Fibroblast of mammary gland (primary cell): Measurements from ENCODE around the gene CNOT8.

ENCODE experiments used
- DNase-seq: peaks from one replicate; pipeline ENCODE4 v3.0.0-alpha.2; 2010; ENCODE audit warnings: low read depth
- H3K4me3 ChIP-seq: 2 replicates; pipeline ENCODE4 v1.5.1; 2011; ENCODE audit warnings: low read depth, mild to moderate bottlenecking, low read length, moderate library complexity; ENCODE audit not compliant: control insufficient read depth
- TF ChIP-seq, protein P1 (sequence below): conservative IDR thresholded peaks from 2 replicates; pipeline ENCODE4 v1.5.1; 2011; ENCODE audit warnings: low read depth, low read length, inconsistent platforms; ENCODE audit not compliant: control insufficient read depth, insufficient read depth

CNOT8 gene

GRCh38 chr5:154865466-154866184 lies 7.2 kb downstream of the CNOT8 start:
- TF ChIP-seq, protein P1, sequence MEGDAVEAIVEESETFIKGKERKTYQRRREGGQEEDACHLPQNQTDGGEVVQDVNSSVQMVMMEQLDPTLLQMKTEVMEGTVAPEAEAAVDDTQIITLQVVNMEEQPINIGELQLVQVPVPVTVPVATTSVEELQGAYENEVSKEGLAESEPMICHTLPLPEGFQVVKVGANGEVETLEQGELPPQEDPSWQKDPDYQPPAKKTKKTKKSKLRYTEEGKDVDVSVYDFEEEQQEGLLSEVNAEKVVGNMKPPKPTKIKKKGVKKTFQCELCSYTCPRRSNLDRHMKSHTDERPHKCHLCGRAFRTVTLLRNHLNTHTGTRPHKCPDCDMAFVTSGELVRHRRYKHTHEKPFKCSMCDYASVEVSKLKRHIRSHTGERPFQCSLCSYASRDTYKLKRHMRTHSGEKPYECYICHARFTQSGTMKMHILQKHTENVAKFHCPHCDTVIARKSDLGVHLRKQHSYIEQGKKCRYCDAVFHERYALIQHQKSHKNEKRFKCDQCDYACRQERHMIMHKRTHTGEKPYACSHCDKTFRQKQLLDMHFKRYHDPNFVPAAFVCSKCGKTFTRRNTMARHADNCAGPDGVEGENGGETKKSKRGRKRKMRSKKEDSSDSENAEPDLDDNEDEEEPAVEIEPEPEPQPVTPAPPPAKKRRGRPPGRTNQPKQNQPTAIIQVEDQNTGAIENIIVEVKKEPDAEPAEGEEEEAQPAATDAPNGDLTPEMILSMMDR = no peak
- no peak overlapping the region for H3K4me3 ChIP-seq
- DNase-seq = no peak

DNA sequence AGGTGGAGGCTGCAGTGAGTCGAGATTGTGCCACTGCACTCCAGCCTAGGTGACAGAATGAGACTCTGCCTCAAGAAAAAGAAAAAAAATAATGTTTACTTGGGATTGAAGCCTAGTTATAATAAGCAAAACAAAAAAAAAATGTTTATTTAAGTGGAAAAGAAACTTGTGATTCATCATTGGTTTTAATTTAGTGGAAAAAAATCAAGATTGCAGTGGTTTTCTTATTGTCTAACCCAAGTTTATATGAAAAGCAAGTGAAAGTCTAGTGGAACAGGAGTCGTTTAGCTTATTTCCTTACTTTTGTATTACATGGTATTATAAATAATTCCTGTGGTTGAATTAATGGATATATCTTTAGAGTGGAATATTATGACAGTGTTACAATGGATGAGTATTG lies 8.4 kb downstream of the CNOT8 start:
- TF ChIP-seq, protein P1 = no peak
- H3K4me3 ChIP-seq = no peak overlapping the region
- no peak for DNase-seq

GRCh38 chr5:154868702-154869101 lies 10.3 kb downstream of the CNOT8 start:
- DNase-seq = peak; percentile 25
- H3K4me3 ChIP-seq = no peak overlapping the region
- TF ChIP-seq, protein P1 = peak; percentile 18

DNA sequence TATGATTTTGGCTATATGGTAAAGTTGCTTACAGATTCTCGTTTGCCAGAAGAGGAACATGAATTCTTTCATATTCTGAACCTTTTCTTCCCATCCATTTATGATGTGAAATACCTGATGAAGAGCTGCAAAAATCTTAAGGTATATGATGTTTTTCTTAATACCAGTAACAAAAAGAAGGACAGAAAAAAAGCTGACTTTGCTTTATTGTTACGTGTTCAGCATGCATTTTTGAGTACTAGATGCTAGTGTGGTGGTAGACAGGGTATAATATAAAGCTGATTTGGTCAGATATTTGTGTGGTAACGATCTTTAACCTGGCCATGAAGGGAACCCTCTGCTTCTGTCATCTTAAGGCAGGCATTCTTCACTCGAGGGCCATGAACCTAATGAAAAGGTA lies 13.3 kb downstream of the CNOT8 start:
- TF ChIP-seq, protein P1 = no peak
- no peak overlapping the region for H3K4me3 ChIP-seq
- no peak for DNase-seq

DNA sequence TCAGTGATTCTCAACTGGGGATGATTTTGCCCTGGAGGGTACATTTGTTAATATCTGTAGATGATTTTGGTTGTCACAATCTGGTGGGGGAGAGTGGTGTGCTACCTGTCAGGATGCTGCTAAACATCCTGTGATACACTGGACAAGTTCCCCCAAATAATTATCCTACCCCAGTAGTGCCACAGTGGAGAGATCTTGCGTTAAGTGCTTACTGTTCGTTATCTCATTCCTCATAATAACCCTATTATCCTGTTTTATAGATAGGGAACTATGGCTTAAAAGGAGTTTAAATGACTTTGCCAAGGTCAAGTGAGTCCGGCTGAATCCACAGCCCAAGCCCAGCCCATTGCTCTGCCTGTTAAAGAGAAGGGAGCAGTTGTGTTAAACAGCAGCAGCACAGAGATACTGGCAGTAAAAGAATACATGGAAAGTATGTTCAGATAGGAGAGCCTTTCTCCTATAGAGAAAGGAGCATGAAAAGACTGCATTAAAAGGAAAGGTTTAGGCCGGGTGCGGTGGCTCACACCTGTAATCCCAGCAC lies 15.4 kb downstream of the CNOT8 start:
- no peak for DNase-seq
- H3K4me3 ChIP-seq = no peak overlapping the region
- TF ChIP-seq, protein P1 = no peak

DNA sequence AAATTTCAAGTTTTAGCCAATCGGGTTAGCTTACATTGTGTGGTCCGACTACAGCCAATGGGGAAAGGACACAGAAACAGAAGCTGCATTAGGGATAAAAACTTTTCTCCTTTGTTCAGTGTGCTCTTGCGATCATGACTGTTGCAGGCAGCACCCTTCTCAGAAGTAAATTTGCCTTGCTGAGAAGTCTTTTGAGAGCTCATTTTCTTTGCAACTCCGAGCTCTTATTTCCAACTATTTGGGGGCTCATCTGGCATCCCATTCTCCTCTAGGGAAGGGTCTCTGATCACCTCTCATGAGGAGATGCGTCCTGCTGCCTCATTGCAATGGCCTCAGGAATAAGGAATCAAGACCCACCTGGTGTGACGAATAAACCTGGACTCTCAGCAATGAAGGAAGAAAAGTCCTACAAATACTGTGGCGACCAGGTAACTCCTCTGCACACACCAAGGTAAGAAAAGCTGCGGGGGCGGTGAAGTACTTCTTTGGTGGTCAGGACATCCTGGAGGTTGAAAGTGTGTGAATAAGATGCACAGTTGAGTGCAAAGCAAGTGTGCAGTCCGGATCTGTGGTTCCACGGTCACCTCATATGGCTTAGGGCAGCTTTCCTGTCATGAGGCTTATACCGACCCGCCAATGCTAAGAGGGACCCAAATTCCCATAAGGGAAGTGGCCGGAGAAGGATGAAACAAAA lies 20.4 kb downstream of the CNOT8 start:
- DNase-seq = no peak
- no peak overlapping the region for H3K4me3 ChIP-seq
- TF ChIP-seq, protein P1 = no peak
